ENCODE measurements around the gene FDXR.

The FDXR gene

GRCh38 chr17:74857191-74857590 lies 15.6 kb downstream of the FDXR start:
- no peaks in the 10 kb centered on the region for H3K79me2 ChIP-seq (ENCODE audit: low read length)
- no peaks in the 10 kb centered on the region for H3K9me2 ChIP-seq (replicated peaks; ENCODE audit: insufficient read depth, low read length)
- H3K9me3 ChIP-seq (replicated peaks; ENCODE audit: insufficient read depth, low read length) = no peaks in the 10 kb centered on the region
- H3K27ac ChIP-seq (ENCODE audit: low read length) = no peak overlapping the region
- H3F3A ChIP-seq (ENCODE audit: insufficient read depth, low read length) = no peaks in the 10 kb centered on the region
- no peak overlapping the region for H3K9ac ChIP-seq (ENCODE audit: low read length)
- 0 out of 2 replicates have a peak, but pooled peaks cover 4% of the 10 kb centered on the region for H3K4me1 ChIP-seq (ENCODE audit: low read length)
- no peak for DNase-seq
- no peaks in the 10 kb centered on the region for H3K36me3 ChIP-seq (replicated peaks; ENCODE audit: insufficient read depth, low read length)
- H4K20me1 ChIP-seq (ENCODE audit: insufficient read depth, low read length) = no peaks in the 10 kb centered on the region
- TF ChIP-seq EZH2phosphoT487 (IDR thresholded peaks at IDR 0.05; ENCODE audit: low read length) (no peak), EZH2 (optimal IDR thresholded peaks at IDR 0.05; ENCODE audit: low read depth, low read length) (no peak), CTCF (IDR thresholded peaks at IDR 0.05; ENCODE audit: low read length) (no peak)
- H3K4me2 ChIP-seq (ENCODE audit: low read depth, low read length) = no peak overlapping the region
- H2AFZ ChIP-seq (ENCODE audit: low read length) = no peak overlapping the region
- H3K27me3 ChIP-seq (replicated peaks; ENCODE audit: insufficient read depth, low read length) = peaks cover 75% of the 10 kb centered on the region
- H3K4me3 ChIP-seq (ENCODE audit: low read length) = no peak overlapping the region

- H3K27me3 ChIP-seq (replicated peaks; ENCODE audit: insufficient read depth, low read length) = peaks cover 68% of the 10 kb centered on the region
Measured at GRCh38 chr17:74856112-74856511, 16.7 kb downstream of the FDXR start.

GRCh38 chr17:74855323-74855722 lies 17.5 kb downstream of the FDXR start:
- Histone ChIP-seq H3K27ac (ENCODE audit: low read length) (no peak overlapping the region), H3K36me3 (replicated peaks; ENCODE audit: insufficient read depth, low read length) (no peaks in the 10 kb centered on the region), H3K4me2 (ENCODE audit: low read depth, low read length) (no peak overlapping the region), H3F3A (ENCODE audit: insufficient read depth, low read length) (no peaks in the 10 kb centered on the region), H2AFZ (ENCODE audit: low read length) (no peak overlapping the region), H3K9me3 (replicated peaks; ENCODE audit: insufficient read depth, low read length) (no peaks in the 10 kb centered on the region), H3K27me3 (replicated peaks; ENCODE audit: insufficient read depth, low read length) (peaks cover 60% of the 10 kb centered on the region), H3K9me2 (replicated peaks; ENCODE audit: insufficient read depth, low read length) (no peaks in the 10 kb centered on the region), H3K4me1 (ENCODE audit: low read length) (0 out of 2 replicates have a peak, but pooled peaks cover 4% of the 10 kb centered on the region), H3K9ac (ENCODE audit: low read length) (no peak overlapping the region), H4K20me1 (ENCODE audit: insufficient read depth, low read length) (no peaks in the 10 kb centered on the region), H3K4me3 (ENCODE audit: low read length) (no peak overlapping the region), H3K79me2 (ENCODE audit: low read length) (no peaks in the 10 kb centered on the region)
- TF ChIP-seq CTCF (IDR thresholded peaks at IDR 0.05; ENCODE audit: low read length) (no peak), EZH2 (optimal IDR thresholded peaks at IDR 0.05; ENCODE audit: low read depth, low read length) (no peak), EZH2phosphoT487 (IDR thresholded peaks at IDR 0.05; ENCODE audit: low read length) (no peak)
- no peak for DNase-seq

More at GRCh38 chr17:74856112-74856511, 16.7 kb downstream of the FDXR start:
- H3K9ac ChIP-seq (ENCODE audit: low read length) = no peak overlapping the region
- DNase-seq = peak; percentile 38
- H3K79me2 ChIP-seq (ENCODE audit: low read length) = no peaks in the 10 kb centered on the region
- TF ChIP-seq EZH2phosphoT487 (IDR thresholded peaks at IDR 0.05; ENCODE audit: low read length) (no peak), EZH2 (optimal IDR thresholded peaks at IDR 0.05; ENCODE audit: low read depth, low read length) (no peak), CTCF (IDR thresholded peaks at IDR 0.05; ENCODE audit: low read length) (no peak)
- no peaks in the 10 kb centered on the region for H3K36me3 ChIP-seq (replicated peaks; ENCODE audit: insufficient read depth, low read length)
- no peak overlapping the region for H3K4me2 ChIP-seq (ENCODE audit: low read depth, low read length)
- no peak overlapping the region for H2AFZ ChIP-seq (ENCODE audit: low read length)
- 0 out of 2 replicates have a peak, but pooled peaks cover 4% of the 10 kb centered on the region for H3K4me1 ChIP-seq (ENCODE audit: low read length)
- no peaks in the 10 kb centered on the region for H3F3A ChIP-seq (ENCODE audit: insufficient read depth, low read length)
- no peak overlapping the region for H3K4me3 ChIP-seq (ENCODE audit: low read length)
- H3K9me3 ChIP-seq (replicated peaks; ENCODE audit: insufficient read depth, low read length) = no peaks in the 10 kb centered on the region
- H3K9me2 ChIP-seq (replicated peaks; ENCODE audit: insufficient read depth, low read length) = no peaks in the 10 kb centered on the region
- no peak overlapping the region for H3K27ac ChIP-seq (ENCODE audit: low read length)
- H4K20me1 ChIP-seq (ENCODE audit: insufficient read depth, low read length) = no peaks in the 10 kb centered on the region

Data from MM.1S (cell line).